GM19023 (cell line): Measurements from ENCODE around the gene DCD.

Experiments
- ATAC-seq: cut with Tn5 transposase; IDR thresholded peaks from one replicate; pipeline ENCODE4 v1.9.1; 2021; ENCODE audit warnings: mild to moderate bottlenecking, moderate library complexity; ENCODE audit not compliant: unreplicated experiment

Gene DCD

GRCh38 chr12:54608769-54609168 is 39.4 kb downstream of the DCD start:
- ATAC-seq = no peak

DNA sequence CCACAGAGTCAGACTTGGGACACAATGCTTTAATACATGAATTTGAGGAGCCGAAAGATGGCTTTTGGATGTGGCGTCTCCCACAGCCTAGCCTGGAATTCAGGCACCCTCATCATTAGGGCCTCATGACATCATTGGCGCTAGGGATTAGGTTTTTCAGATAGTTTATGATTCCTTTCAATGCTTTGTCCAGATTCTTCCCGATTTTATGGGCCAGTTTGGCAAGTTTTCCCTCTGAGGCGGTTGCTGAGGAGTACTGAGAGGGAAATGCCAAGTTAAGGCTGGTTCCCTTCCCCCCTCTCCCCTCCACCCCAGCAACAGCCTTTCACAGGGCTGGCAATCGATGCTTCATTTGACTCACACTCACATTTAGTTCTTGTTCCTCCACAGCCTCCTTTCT is 40.0 kb downstream of the DCD start:
- ATAC-seq = no peak

GRCh38 chr12:54606556-54606955 is 41.6 kb downstream of the DCD start:
- ATAC-seq = no peak

DNA sequence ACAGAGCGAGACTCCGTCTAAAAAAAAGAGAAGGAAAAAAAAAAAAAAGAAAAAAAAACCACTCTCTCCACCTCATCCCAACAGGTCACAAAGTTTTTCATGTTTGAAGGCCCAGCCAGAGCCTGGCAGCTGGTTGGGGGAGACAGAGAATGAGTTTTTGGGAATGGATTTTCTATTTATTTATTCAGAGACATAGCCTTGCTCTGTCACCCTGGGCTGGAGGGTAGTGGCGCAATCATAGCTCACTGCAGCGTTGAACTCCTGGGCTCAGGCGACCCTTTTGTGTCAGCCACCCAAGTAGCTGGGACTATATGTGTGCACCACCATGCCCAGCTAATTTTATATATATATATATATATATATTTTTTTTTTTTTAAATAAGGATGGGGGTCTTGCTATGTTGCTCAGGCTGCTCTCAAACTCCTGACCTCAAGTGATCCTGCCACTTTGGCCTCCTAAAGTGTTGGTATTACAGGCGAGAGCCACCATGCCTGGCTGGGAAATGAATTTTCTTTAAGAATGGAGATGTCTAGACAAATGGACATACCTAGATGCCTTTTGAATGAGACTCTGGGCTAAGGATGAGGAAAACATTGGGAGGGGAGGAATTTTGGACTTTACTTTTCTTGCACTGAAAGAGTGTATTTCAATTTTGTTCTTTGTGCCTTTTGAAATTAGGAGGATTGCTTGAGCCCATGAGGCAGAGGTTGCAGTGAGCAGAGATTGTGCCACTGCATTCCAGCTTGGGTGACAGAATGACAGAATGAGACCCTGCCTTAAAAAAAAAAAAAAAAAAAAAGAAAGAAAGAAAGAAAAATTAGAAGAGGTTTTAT is 42.8 kb downstream of the DCD start:
- ATAC-seq = no peak

DNA sequence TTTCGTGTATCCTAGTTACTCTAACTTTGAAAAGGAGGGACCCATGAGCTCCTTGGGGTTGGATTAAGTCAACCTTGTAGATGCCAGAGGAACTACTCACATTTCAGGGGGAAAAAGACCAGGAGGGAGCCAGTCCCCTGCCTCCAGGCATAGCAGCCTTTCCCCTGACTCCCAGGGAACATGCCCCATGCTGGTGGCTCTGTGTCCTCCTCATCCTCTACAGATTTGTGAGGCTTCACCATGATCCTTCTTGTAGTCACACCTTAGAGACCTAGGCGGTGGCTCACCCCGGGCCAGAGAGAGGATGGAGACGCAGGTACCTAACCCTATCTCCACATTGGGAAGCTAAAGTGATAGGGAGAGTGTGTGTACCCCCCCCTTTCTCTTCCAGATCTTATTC is 43.7 kb downstream of the DCD start:
- no peak for ATAC-seq

DNA sequence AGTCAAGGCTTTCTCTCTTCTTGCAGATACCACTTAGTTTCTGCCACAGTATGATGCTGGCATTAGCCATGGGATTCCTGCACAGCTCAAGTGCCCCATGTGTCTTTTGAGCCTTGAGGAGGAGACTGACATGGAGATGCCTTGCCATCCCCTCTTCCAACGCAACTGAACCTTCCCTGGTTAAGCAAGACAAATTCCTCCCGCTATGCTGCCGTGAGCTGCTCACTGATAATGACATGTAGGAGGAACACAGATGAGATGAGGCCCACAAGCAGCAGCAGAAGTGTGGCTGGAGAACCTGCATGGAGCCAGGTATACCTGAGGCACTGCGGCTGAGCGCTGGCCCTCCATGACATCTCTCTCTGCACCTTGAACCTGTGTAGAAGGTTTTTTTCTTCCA is 44.3 kb downstream of the DCD start:
- ATAC-seq = no peak

GRCh38 chr12:54603173-54603814 is 44.9 kb downstream of the DCD start:
- ATAC-seq = peak; percentile 76

DNA sequence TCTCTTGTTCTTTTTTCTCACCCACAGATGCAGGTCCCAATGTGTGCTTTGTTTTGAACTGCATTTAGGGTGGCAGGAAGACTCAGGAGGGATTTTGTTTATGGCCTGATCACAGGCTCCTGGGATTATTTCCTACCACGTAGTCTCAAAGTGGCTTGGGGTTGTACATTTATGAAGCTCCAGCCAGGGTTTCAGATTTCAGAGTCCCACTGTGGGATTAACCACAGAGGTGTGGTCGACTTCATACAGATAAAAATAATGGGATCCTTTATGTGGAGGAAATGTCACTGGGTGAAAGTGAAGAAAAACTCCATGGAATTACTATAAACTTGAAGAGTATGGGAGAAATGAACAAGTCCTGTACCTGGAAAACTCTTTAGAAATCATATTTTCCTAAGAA is 45.5 kb downstream of the DCD start:
- ATAC-seq = no peak

DNA sequence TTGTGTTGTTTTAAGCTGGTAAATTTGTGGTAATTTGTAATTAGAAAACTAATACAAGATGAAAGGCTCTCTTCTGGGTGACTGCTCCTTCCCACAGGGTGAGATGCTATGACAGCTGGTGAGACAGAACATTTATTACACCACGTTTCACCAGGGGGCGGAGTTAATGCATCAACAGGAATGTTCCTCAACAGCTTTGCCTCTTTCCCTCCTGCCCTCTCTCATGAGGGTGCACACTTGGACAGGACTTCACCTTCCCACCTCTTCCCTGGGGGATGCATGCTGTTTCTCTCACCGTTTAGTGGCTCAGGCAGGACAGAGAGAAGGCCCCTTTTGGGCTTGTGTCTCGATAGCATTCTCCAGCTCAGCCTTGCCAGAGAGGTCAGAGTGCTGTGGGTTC is 46.3 kb downstream of the DCD start:
- ATAC-seq = no peak

GRCh38 chr12:54598970-54599369 is 49.2 kb downstream of the DCD start:
- ATAC-seq = no peak

DNA sequence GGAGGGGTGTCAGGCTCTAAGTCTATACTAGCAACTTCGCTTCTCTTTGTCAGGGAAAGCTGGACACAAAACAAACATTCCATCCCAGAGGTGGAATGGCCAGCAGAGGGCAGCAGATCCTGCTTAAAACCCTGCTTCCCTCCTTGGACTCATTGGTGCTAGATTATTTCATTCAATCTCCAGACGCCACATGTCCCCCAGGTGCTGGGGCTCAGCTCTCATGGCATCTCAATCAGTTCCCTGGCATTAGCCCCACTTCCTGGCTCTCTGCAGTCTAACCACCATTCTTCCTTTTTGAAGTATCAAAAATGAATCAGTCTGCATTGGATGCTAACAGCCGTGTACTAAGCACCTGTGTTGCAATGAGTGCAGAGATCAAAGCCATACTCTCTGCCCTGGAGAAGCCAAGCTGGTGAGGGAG is 51.6 kb downstream of the DCD start:
- no peak for ATAC-seq

DNA sequence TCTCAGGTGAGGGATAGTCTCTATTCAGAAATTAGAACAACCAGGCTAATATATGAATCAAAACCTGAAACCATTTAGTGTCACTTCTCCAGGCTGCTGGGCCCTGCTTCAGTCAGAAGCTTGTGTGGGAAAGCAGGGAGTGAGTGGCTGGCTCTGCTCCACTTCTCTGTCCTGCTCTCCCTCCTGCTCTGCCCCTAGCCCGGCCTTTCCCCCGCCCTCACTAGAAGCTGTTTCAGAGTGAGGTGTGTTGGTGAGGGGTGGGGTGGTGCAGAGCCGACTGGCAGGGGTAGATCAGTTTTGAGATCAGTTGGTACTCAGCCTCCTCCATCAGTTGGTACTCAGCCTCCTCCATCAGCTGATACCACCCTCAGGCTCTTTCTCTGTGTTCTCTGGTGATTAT is 52.7 kb downstream of the DCD start:
- ATAC-seq = no peak
